H54 (cell line): ENCODE results near the gene USP24.

Source experiments
- DNase-seq: peaks from one replicate; pipeline ENCODE4 v3.0.0; 2011; ENCODE audit warnings: low spot score, mixed read lengths; ENCODE audit not compliant: insufficient read length
- FAIRE-seq: peaks from 3 replicates; lab custom pipeline; 2011; peaks lifted over from hg19 to GRCh38; lab: Jason Lieb, UNC
- POLR2A ChIP-seq: IDR thresholded peaks from 2 replicates; pipeline ENCODE4 v1.6.1; 2011; ENCODE audit warnings: low read depth, mild to moderate bottlenecking, low read length

Gene USP24

GRCh38 chr1:55018395-55018794 is 196.8 kb downstream of the USP24 start:
- DNase-seq (no peak), FAIRE-seq (no peak)
- no peak for TF ChIP-seq POLR2A
